A549 treated with CpdA at 1 μM for 4 hours (cell line): ENCODE data around the gene CAMLG. TPM values are rescaled to one million over a fixed set of nuclear protein-coding genes. Genes with fewer than 3 reads are reported as not detected.

Experiments
- total RNA-seq: library from RNA; stranded (reverse); fragments of 200-300 nt; extraction: Qiagen RNA extraction; gene quantifications from 5 replicates; pipeline ENCODE4 v1.2.3, GENCODE V29; 2022; ENCODE audit warnings: low read depth

The CAMLG gene
- total RNA-seq: 25.1 to 30.1 TPM (median 26.9 TPM) in 5 replicates

DNA sequence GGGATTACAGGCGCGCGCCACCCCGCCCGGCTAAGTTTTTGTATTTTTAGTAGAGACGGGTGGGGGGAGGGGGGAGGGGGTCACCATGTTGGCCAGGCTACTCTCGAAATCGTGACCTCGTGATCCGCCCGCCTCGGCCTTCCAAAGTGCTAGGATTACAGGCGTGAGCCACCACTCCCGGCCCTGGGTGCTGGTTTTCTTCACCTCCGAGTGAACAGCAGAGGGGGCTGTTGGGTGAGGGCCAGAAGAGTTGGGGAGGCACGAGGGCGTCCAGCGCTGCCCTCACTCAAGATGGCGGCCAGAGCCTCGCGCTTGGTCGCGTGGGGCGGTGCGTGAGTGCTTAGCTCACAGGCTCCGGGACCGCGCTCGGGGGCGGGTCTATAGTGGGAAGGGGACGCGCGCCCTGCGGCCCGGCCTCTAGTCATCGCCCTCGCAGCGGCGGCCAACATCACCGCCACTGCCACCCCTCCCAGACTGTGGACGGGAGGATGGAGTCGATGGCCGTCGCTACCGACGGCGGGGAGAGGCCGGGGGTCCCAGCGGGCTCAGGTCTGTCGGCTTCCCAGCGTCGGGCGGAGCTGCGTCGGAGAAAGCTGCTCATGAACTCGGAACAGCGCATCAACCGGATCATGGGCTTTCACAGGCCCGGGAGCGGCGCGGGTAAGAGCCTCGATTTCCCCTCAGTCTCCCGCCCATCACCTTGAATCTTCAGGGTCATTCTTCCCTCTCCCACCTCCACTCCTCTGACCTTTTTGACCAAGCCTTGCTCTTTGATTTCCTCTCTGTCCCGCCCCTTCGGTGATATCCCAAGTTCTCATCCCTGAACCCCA is at the start of gene CAMLG:
CAMLG (plus strand) TSS at position 416 of the 830 bp plus-strand sequence; CDS start at position 489, 73 bp downstream.

DNA sequence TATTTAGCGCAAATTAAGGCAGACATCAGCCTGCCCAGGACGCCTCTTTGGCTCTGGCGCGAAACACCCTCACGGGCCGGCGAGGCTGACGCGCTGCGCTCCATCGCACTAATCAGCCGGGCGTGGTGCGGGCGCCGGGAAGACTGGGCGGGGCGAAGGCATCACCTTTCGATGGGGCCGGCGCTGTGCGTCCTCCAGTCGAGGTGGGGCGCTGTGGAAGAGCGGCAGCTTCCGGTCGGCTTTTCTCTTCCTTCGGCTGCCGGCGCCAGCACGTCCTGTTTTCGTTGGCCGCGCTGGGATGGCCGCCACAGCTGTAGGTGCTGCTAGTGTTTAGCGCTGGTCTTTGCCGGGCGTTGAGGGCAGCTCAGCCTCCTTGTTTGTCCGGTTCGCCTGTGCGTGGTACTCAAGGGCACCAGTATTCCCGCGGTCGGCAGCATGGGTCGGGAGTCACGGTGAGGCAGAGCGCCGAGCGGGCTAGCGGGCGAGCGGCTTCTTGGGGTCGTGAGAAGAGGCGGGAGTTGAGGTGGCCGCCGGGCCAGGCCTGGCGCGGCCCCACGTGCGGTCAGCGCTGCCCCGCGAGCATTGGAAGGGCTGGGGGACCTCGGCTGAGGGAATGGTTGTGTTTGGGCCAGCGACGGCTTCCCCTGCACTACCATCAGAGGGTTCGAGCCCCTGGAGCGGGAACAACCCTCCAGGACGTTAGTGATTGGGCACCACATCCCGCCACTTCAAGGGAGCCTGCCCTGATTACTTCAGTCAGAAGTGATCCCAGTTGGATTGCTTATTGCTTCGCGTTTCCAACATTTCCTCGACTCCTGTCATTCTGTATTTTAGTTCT is 20.4 kb downstream of the CAMLG start, which contains the start of gene DDX46:
DDX46 (plus strand) TSS at position 276 of the 838 bp plus-strand sequence; CDS start at position 436, 160 bp downstream.

Other genes with a start within 250 kb of the CAMLG start
- gene JADE2, start 212.9 kb upstream of the CAMLG start, total RNA-seq: 24.1 to 30.8 TPM (median 28.4 TPM) in 5 replicates
- gene SAR1B, start 105.7 kb upstream of the CAMLG start, total RNA-seq: 49.1 to 67.3 TPM (median 53.6 TPM) in 5 replicates
- 13.5 to 15.7 TPM (median 14.7 TPM) in 5 replicates for gene SEC24A, start 89.8 kb upstream of the CAMLG start, total RNA-seq
- 54.1 to 88.9 TPM (median 66.1 TPM) in 5 replicates for gene DDX46, start 20.2 kb downstream of the CAMLG start, total RNA-seq
- gene C5orf24, start 107.4 kb downstream of the CAMLG start, total RNA-seq: 16.7 to 26.4 TPM (median 22.7 TPM) in 5 replicates
- 45.6 to 58.2 TPM (median 54.2 TPM) in 5 replicates for gene TXNDC15, start 135.8 kb downstream of the CAMLG start, total RNA-seq
- gene PCBD2, start 166.6 kb downstream of the CAMLG start, total RNA-seq: 9.0 to 11.8 TPM (median 10.2 TPM) in 5 replicates
- gene CATSPER3, start 229.4 kb downstream of the CAMLG start, total RNA-seq: 0.21 to 0.59 TPM (median 0.41 TPM) in 5 replicates